ENCODE results near the gene LRPAP1. TPM values are rescaled to one million over a fixed set of nuclear protein-coding genes. Genes with fewer than 3 reads are reported as not detected.
"Not testable (repeated sequence)": the region's sequence is repeated elsewhere in the genome, so short reads cannot be mapped to it uniquely, and the experiment has no call there.

The LRPAP1 gene
- total RNA-seq, 1 experiment from 2014 or later: 109 TPM

DNA sequence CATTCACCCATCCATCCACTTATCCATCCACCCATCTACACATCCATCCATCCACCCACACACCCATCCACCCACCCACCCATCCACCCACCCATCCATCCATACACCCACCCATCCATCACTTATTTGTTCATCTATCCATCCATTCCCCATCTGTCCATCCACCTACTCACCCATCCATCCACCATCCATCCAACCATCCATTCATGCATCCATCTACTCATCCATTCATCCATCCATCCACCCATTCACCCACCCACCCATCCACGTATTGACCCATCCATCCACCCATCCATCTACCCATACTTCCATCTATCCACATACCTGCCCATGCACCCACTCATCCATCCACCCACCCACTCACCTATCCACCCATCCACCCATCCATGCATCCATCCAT is 28.2 kb upstream of the LRPAP1 start:
- intact Hi-C loops (cut with micrococcal nuclease): loop anchor here (10.0 kb wide), 1 partner anchor 324 kb away; no protein-coding TSS in a partner anchor

DNA sequence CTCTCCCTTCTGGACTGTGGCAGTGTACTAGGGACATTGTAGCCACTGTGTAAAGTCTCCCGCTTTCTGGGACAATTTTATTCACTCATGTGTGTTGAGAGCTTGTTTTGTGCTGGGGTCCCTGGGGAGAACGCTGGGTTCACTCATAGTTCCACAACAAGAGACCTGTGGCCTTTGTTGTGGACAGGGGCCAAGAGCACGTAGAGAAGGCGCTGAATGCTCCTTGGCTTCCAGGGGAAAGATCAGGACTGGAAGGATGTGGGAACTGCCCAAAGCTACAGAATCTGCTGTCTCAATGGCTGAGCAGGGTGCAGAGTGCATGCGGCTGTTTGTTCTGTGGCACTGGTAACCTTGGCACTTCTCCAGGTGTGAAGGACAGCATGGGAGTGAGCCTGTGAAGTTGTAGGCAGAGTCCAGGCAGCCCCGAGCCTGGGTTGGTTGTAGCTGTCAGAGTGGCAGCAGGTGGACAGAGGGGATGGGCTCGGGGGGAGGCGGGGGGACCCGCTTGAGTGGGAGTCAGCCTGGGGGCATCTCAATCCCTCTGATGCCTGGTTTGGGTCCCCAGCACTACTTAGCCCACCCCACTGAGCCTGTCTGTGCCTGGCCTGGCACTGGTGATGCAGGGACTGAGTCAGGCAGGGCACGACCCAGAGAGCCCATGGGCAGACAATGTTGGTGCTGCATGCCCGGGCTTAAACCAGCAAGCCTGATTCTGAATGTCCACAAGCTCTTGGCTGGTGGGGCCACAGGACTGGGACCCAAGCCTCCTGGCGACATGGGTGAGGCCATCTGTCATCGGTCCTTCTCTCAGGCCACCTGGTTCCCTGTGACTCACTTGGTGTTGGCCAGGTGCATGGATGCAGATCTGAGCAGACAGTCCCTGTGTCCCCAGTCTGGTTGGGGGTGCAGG is 27.4 kb upstream of the LRPAP1 start:
- H3K36me3 ChIP-seq (ENCODE audit: control insufficient read depth in 1 of 2, insufficient read depth in 2 of 2, low read length in 2 of 2); H3K4me2 ChIP-seq (ENCODE audit: low read length); RAD21 ChIA-PET (ENCODE audit: low non-redundant PET in 1 of 2, low total read pairs in 2 of 2, uncharacterized antibody in 2 of 2, unreplicated experiment in 2 of 2); H3K79me2 ChIP-seq (ENCODE audit: insufficient read depth, low read length); H3K27me3 ChIP-seq (ENCODE audit: insufficient read depth, low read length); DNase-seq (ENCODE audit: low read depth, low spot score); H3K9ac ChIP-seq (ENCODE audit: low read length); H3K4me3 ChIP-seq (replicated peaks in 1 of 2; ENCODE audit: low read depth in 1 of 2, low read length in 2 of 2); H3K9me3 ChIP-seq (ENCODE audit: control insufficient read depth in 1 of 2, insufficient read depth in 1 of 2, low read depth in 1 of 2, low read length in 2 of 2); H3K27ac ChIP-seq (ENCODE audit: low read depth, low read length); H2AFZ ChIP-seq (ENCODE audit: low read depth, low read length, poor library complexity, severe bottlenecking); H4K20me1 ChIP-seq (ENCODE audit: insufficient read depth); H3K9me2 ChIP-seq (ENCODE audit: insufficient read depth); CTCF ChIA-PET; H3K4me1 ChIP-seq (ENCODE audit: control insufficient read depth in 1 of 2, insufficient read depth in 2 of 2, low read length in 2 of 2); ATAC-seq; BruUV-seq (replicated peaks); POLR2A ChIA-PET: not testable (repeated sequence)
- intact Hi-C loops (cut with micrococcal nuclease): loop anchor here (10.0 kb wide), 1 partner anchor 325 kb away; no protein-coding TSS in a partner anchor

More for the DNA sequence above, 28.2 kb upstream of the LRPAP1 start:
- H3K4me2 ChIP-seq (ENCODE audit: low read length); CTCF ChIA-PET; H3K9ac ChIP-seq (ENCODE audit: low read length); H3K4me3 ChIP-seq (replicated peaks in 1 of 2; ENCODE audit: low read depth in 1 of 2, low read length in 2 of 2); POLR2A ChIA-PET; RAD21 ChIA-PET (ENCODE audit: low non-redundant PET in 1 of 2, low total read pairs in 2 of 2, uncharacterized antibody in 2 of 2, unreplicated experiment in 2 of 2); H3K9me2 ChIP-seq (ENCODE audit: insufficient read depth); H3K27me3 ChIP-seq (ENCODE audit: insufficient read depth, low read length); H2AFZ ChIP-seq (ENCODE audit: low read depth, low read length, poor library complexity, severe bottlenecking); H3K79me2 ChIP-seq (ENCODE audit: insufficient read depth, low read length); DNase-seq (ENCODE audit: low read depth, low spot score); ATAC-seq; H4K20me1 ChIP-seq (ENCODE audit: insufficient read depth); H3K4me1 ChIP-seq (ENCODE audit: control insufficient read depth in 1 of 2, insufficient read depth in 2 of 2, low read length in 2 of 2); H3K9me3 ChIP-seq (ENCODE audit: control insufficient read depth in 1 of 2, insufficient read depth in 1 of 2, low read depth in 1 of 2, low read length in 2 of 2); H3K27ac ChIP-seq (ENCODE audit: low read depth, low read length); H3K36me3 ChIP-seq (ENCODE audit: control insufficient read depth in 1 of 2, insufficient read depth in 2 of 2, low read length in 2 of 2); BruUV-seq (replicated peaks): not testable (repeated sequence)

DNA sequence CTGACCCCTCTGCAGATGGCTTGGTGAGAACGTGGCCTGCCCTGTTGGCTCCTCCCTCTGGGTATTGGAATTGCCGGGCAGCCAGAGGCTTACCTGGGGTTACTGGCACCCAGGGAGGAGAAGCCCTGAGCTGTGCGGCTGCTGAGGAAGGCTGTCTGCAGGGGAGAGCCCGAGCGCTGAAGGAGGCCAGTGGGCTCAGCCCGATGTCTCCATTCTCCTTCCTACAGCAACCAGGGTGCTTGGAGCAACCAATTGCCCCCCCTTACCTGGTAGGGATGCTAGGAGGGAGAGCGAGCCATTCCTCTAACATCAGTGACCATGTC is 26.3 kb upstream of the LRPAP1 start:
- CTCF ChIA-PET; intact Hi-C loops (cut with micrococcal nuclease); H3K27ac ChIP-seq (ENCODE audit: low read depth, low read length); H3K27me3 ChIP-seq (ENCODE audit: insufficient read depth, low read length); POLR2A ChIA-PET; BruUV-seq (replicated peaks); H3K4me3 ChIP-seq (replicated peaks in 1 of 2; ENCODE audit: low read depth in 1 of 2, low read length in 2 of 2); H3K4me2 ChIP-seq (ENCODE audit: low read length); H3K9me2 ChIP-seq (ENCODE audit: insufficient read depth); H3K9me3 ChIP-seq (ENCODE audit: control insufficient read depth in 1 of 2, insufficient read depth in 1 of 2, low read depth in 1 of 2, low read length in 2 of 2); H4K20me1 ChIP-seq (ENCODE audit: insufficient read depth); RAD21 ChIA-PET (ENCODE audit: low non-redundant PET in 1 of 2, low total read pairs in 2 of 2, uncharacterized antibody in 2 of 2, unreplicated experiment in 2 of 2); H3K36me3 ChIP-seq (ENCODE audit: control insufficient read depth in 1 of 2, insufficient read depth in 2 of 2, low read length in 2 of 2); ATAC-seq; H3K9ac ChIP-seq (ENCODE audit: low read length); H3K4me1 ChIP-seq (ENCODE audit: control insufficient read depth in 1 of 2, insufficient read depth in 2 of 2, low read length in 2 of 2); H3K79me2 ChIP-seq (ENCODE audit: insufficient read depth, low read length); DNase-seq (ENCODE audit: low read depth, low spot score); H2AFZ ChIP-seq (ENCODE audit: low read depth, low read length, poor library complexity, severe bottlenecking): not testable (repeated sequence)

DNA sequence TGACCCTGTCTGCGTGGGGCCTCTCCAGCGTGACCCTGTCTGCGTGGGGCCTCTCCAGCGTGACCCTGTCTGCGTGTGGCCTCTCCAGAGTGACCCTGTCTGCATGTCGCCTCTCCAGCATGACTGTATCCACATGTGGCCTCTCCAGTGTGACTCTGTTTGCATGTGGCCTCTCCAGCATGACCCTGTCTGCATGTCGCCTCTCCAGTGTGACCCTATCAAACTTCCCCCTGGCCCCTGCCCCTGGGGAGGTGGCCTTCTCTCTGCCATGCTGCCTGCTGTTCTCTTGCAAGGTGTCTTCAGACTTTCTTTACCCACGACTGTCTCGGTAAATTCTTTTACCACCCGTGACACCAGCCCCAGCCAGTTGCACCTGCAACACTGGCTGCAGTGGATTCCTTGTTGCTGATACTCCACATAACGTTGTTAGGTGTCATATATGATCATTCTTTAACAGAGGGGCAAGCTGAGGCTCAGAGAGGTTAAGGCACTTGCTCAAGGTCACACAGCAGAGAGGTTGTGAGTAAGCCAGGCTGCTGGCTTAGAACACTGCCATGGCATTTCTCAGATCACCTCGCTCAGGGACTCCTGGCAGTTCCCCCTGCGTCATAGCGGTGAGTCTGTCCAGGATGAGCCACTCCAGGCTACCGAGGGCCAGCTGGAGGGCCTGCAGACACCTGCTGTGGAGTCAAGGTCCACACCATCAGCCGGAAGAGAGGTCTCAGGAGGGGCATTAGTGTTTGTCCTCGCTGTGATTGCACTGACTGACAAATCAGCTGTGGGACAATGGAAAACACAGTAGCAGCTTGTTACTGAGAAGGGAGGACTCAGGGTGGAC is 25.7 kb upstream of the LRPAP1 start:
- H3K4me1 ChIP-seq (ENCODE audit: control insufficient read depth in 1 of 2, insufficient read depth in 2 of 2, low read length in 2 of 2); RAD21 ChIA-PET (ENCODE audit: low non-redundant PET in 1 of 2, low total read pairs in 2 of 2, uncharacterized antibody in 2 of 2, unreplicated experiment in 2 of 2); H3K4me2 ChIP-seq (ENCODE audit: low read length); ATAC-seq; H3K27ac ChIP-seq (ENCODE audit: low read depth, low read length); H3K9me2 ChIP-seq (ENCODE audit: insufficient read depth); BruUV-seq (replicated peaks); H3K4me3 ChIP-seq (replicated peaks in 1 of 2; ENCODE audit: low read depth in 1 of 2, low read length in 2 of 2); H2AFZ ChIP-seq (ENCODE audit: low read depth, low read length, poor library complexity, severe bottlenecking); H3K27me3 ChIP-seq (ENCODE audit: insufficient read depth, low read length); H3K9me3 ChIP-seq (ENCODE audit: control insufficient read depth in 1 of 2, insufficient read depth in 1 of 2, low read depth in 1 of 2, low read length in 2 of 2); H3K36me3 ChIP-seq (ENCODE audit: control insufficient read depth in 1 of 2, insufficient read depth in 2 of 2, low read length in 2 of 2); H4K20me1 ChIP-seq (ENCODE audit: insufficient read depth); DNase-seq (ENCODE audit: low read depth, low spot score); intact Hi-C loops (cut with micrococcal nuclease); CTCF ChIA-PET; H3K79me2 ChIP-seq (ENCODE audit: insufficient read depth, low read length); POLR2A ChIA-PET; H3K9ac ChIP-seq (ENCODE audit: low read length): not testable (repeated sequence)

Measured in HCT116 (cell line).